ENCODE data around the gene AGAP5.

AGAP5 gene

GRCh38 chr10:73625004-73625883 lies 72.7 kb downstream of the AGAP5 start:
- TF ChIP-seq FOXP2 (optimal IDR thresholded peaks at IDR 0.05; ENCODE audit: borderline replicate concordance, extremely low read depth, extremely low read length, insufficient read depth) = no peak
- TF ChIP-seq, protein P1, sequence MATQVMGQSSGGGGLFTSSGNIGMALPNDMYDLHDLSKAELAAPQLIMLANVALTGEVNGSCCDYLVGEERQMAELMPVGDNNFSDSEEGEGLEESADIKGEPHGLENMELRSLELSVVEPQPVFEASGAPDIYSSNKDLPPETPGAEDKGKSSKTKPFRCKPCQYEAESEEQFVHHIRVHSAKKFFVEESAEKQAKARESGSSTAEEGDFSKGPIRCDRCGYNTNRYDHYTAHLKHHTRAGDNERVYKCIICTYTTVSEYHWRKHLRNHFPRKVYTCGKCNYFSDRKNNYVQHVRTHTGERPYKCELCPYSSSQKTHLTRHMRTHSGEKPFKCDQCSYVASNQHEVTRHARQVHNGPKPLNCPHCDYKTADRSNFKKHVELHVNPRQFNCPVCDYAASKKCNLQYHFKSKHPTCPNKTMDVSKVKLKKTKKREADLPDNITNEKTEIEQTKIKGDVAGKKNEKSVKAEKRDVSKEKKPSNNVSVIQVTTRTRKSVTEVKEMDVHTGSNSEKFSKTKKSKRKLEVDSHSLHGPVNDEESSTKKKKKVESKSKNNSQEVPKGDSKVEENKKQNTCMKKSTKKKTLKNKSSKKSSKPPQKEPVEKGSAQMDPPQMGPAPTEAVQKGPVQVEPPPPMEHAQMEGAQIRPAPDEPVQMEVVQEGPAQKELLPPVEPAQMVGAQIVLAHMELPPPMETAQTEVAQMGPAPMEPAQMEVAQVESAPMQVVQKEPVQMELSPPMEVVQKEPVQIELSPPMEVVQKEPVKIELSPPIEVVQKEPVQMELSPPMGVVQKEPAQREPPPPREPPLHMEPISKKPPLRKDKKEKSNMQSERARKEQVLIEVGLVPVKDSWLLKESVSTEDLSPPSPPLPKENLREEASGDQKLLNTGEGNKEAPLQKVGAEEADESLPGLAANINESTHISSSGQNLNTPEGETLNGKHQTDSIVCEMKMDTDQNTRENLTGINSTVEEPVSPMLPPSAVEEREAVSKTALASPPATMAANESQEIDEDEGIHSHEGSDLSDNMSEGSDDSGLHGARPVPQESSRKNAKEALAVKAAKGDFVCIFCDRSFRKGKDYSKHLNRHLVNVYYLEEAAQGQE (IDR thresholded peaks at IDR 0.05; ENCODE audit: insufficient read depth in 1 of 2, low read depth in 2 of 2, low read length in 2 of 2) = no peak
- TF ChIP-seq POLR2AphosphoS5 (IDR thresholded peaks at IDR 0.05; ENCODE audit: low read depth, low read length) = no peak
- no peak for TF ChIP-seq SIN3A (IDR thresholded peaks at IDR 0.05; ENCODE audit: borderline replicate concordance, insufficient read depth, low read length)
- TF ChIP-seq TAF1 (IDR thresholded peaks at IDR 0.05; ENCODE audit: borderline replicate concordance, insufficient read depth, low read length) = no peak

All from PFSK-1 (cell line).